NOMO-1 (cell line): ENCODE data around the gene CCDC24.

Experiments
- DNase-seq, 2 experiments: peaks; one replicate each; lab custom pipeline; 2025; ENCODE audit not compliant: unreplicated experiment in 2 of 2; lab: John Stamatoyannopoulos, UW

Gene CCDC24

GRCh38 chr1:43995984-43996732, 4.8 kb downstream of the CCDC24 start:
- DNase-seq: no peak

- DNase-seq: no peak
Observed at GRCh38 chr1:43996733-43997115, 5.3 kb downstream of the CCDC24 start.

GRCh38 chr1:43997295-43997999, 6.0 kb downstream of the CCDC24 start:
- DNase-seq: no peak

- no peak for DNase-seq
Observed at GRCh38 chr1:43998000-43998378, 6.6 kb downstream of the CCDC24 start.

GRCh38 chr1:43999455-43999854, 8.1 kb downstream of the CCDC24 start:
- no peak for DNase-seq

- DNase-seq: no peak
Observed at GRCh38 chr1:44000122-44000665, 8.8 kb downstream of the CCDC24 start.

GRCh38 chr1:44002165-44002564, 10.8 kb downstream of the CCDC24 start:
- no peak for DNase-seq

GRCh38 chr1:44002606-44003157, 11.3 kb downstream of the CCDC24 start:
- DNase-seq: no peak

- no peak for DNase-seq
Observed at GRCh38 chr1:44008259-44008658, 16.9 kb downstream of the CCDC24 start.

- DNase-seq: no peak
Observed at GRCh38 chr1:44010935-44011471, 19.6 kb downstream of the CCDC24 start.

- DNase-seq: no peak
Observed at GRCh38 chr1:44012404-44012803, 21.0 kb downstream of the CCDC24 start.

GRCh38 chr1:44012941-44013609, 21.7 kb downstream of the CCDC24 start:
- no peak for DNase-seq

- DNase-seq: no peak
Observed at GRCh38 chr1:44013949-44014348, 22.6 kb downstream of the CCDC24 start.

GRCh38 chr1:44014365-44015104, 23.1 kb downstream of the CCDC24 start:
- DNase-seq: no peak

- no peak for DNase-seq
Observed at GRCh38 chr1:44015206-44015605, 23.8 kb downstream of the CCDC24 start.

GRCh38 chr1:44016041-44016889, 24.9 kb downstream of the CCDC24 start:
- DNase-seq: no peak

- no peak for DNase-seq
Observed at GRCh38 chr1:44016890-44017400, 25.5 kb downstream of the CCDC24 start.

GRCh38 chr1:44019466-44019948, 28.1 kb downstream of the CCDC24 start:
- no peak for DNase-seq

- DNase-seq: no peak
Observed at GRCh38 chr1:44020464-44020863, 29.1 kb downstream of the CCDC24 start.
